HG02973 (cell line): Measurements from ENCODE around the gene RNF125.
"Not testable (repeated sequence)": the region's sequence is repeated elsewhere in the genome, so short reads cannot be mapped to it uniquely, and the experiment has no call there.

Experiments used
- ATAC-seq: cut with Tn5 transposase; IDR thresholded peaks from one replicate; pipeline ENCODE4 v1.9.1; 2021; ENCODE audit warnings: moderate library complexity; ENCODE audit not compliant: unreplicated experiment

The RNF125 gene

DNA sequence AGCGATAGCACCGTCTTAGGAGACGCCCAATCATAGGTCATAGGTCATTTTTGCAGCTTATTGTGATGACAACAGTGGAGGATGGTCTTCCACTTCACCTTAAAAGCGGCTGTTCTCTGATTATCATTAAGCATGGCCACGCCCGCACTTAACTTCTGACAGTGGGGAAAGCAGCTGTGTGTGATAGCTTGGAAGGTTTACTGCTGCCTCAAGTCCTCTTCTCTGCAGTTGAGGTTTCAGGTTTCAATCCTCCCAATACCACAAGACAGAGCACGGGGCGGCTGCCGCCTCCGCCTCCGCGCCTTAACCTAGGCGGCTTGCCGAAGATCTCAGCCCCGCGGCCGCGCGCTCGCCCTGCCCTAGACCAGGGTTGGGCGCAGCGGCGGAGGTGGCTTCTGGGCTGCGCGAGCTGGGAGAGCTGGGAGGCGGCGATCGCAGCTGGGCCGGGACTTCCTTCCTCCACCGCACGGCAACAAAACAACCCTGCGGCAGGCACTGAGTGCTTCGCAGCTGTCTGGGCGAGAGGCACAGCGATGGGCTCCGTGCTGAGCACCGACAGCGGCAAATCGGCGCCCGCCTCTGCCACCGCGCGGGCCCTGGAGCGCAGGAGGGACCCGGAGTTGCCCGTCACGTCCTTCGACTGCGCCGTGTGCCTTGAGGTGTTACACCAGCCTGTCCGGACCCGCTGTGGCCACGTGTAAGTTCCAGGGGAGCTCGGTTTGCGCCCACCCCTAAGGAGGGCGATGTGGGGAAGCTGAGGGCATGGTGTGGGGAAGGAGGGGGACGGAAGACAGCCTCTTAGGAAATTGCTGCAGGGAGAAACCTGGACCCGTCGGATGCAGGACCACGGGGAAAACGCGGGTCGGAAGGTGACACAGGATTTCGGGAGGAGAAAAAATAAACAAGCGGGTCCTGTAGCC lies at the start of gene RNF125:
RNF125 (plus strand) TSS at position 495 of the 920 bp plus-strand sequence; CDS start at position 534, 39 bp downstream.
- peak; percentile 77 for ATAC-seq

DNA sequence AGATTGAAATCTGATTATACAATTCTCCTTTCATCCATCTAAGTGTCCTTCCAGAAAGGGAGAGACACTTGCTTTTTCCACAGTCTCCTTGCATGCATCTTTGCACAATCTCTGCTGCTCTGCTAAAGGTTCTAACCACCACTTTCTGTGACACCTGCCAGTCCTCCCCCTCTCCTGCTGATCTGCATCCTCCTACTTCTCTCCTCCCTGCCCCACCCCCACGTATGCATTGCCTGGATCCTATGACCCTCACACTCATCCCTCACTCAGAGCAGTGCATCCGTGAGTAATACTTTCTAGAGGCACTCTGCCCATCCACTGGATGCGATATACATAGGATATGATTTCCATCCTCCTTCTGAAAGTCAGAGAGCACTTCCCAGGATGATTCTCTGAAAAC lies 48.0 kb upstream of the RNF125 start:
- no peak for ATAC-seq

DNA sequence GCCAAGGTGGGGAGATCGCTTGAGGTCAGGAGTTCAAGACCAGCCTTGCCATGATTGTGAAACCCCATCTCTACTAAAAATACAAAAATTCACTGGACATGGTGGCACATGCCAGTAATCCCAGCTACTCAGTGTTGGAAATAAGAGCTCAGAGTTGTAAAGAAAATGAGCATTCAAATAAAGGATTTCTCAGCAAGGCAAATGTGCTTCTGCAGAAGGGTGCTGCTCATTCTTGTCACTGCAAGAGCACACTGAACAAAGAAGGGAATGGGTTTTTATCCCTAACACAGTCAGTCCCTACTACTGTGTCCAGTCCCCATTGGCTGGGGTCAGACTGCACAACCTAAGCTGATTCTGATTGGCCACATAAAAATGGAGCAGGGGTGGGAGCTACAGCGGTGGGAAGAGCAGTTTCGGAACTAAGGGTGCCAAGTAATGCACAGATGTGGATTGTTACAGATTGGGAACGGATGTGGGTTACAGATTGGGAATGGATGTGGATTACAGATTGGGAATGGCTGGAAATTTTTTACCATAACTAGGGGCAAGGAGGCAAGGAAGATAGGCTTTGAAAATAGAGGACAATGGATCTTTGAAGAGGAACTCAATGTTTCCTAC lies 44.6 kb upstream of the RNF125 start:
- no peak for ATAC-seq

DNA sequence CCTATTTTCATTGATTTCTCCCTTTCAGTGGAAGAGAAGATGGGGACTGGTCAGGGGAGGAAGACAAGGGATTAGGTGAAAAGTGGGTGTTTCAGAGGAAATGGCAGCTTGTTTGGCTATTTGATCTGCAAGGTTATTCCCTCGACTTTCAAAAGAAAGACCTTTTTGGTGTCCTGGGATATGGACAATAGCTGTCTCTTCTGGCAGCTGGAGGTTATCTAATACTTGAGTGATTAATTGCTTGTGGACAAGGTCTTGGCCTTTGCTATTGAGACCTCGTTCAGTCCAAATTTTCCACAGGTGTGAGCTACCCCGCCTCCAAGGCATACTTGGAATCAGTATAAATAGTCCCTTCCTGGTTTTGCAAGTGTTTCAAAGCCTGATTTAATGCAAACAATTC lies 42.4 kb upstream of the RNF125 start:
- no peak for ATAC-seq

- ATAC-seq = no peak
Observed at GRCh38 chr18:31977270-31977872, 41.3 kb upstream of the RNF125 start.

GRCh38 chr18:31978616-31979015 lies 40.0 kb upstream of the RNF125 start:
- no peak for ATAC-seq

DNA sequence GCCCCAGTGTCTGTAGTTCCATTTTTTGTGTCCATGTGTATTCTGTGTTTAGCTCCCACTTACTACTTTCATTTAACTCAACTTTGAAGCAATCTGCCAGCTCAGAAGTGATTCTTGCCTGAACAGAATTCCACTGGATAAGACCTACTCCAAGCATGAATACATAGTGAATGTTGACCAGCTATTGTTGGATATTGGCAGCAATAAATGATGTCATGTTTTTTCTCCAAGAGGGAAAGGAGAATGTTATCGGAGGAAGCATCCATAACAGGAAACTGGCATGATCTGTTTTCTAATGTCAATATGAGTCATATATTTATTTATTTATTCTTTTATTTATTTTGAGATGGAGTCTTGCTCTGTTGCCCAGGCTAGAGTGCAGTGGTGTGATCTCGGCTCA lies 38.9 kb upstream of the RNF125 start:
- ATAC-seq = no peak

GRCh38 chr18:31980863-31981262 lies 37.8 kb upstream of the RNF125 start:
- no peak for ATAC-seq

DNA sequence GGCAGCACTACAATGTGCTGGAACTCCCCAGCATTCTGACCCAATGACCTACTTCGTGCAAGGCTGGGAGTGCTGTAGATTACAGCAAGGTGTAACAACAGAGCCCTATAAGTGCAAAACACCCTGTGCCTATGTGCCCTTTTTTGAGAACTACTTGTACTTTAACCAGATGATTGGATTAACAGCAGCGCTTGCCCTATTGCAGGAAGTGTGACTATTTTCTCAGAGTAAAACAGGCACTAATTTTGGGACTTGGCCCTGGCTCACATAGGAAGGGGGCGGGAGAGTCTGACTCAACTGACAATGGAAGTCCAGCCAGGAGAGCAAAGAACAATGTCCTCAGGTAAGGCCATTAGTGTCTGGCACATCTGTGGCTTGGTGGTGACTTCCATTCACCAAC lies 35.6 kb upstream of the RNF125 start:
- no peak for ATAC-seq

DNA sequence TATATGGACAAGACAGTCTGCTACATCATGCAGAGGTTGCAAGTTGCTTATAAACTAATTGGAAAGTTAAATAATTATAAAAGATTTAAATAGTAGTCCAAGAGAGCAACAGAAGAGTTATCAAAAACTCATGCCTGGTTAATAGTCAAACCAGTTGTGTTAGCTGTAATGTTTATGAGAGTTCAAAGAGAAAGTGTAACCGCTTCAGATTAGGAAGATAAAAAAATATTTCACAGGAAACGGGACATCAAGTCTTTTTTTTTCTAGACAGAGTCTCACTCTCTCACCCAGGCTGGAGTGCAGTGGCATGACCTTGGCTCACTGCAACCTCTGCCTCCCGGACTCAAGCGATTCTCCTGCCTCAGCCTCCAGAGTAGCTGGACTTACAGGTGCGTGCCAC lies 34.6 kb upstream of the RNF125 start:
- ATAC-seq = no peak

GRCh38 chr18:31990823-31991222 lies 27.8 kb upstream of the RNF125 start:
- ATAC-seq = peak; percentile 96

DNA sequence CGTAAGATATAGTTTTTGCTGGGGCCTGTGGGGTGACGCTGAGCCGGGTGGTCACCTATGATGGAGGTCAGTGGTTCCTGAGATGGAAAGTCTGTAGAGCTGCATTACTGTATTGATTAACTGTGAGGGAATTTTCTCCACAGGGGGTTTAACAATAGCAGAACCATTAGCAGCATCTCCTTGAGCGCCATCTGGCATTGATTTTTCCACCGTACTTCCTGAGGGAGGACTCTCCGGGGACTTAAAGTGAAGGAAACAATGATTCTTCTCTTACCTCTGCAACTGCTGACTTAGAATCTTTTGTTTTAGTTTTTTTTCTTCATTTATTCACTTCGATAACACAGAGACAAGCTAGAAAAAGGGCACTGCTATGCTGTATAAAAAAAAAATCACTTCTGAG lies 22.6 kb upstream of the RNF125 start:
- no peak for ATAC-seq

DNA sequence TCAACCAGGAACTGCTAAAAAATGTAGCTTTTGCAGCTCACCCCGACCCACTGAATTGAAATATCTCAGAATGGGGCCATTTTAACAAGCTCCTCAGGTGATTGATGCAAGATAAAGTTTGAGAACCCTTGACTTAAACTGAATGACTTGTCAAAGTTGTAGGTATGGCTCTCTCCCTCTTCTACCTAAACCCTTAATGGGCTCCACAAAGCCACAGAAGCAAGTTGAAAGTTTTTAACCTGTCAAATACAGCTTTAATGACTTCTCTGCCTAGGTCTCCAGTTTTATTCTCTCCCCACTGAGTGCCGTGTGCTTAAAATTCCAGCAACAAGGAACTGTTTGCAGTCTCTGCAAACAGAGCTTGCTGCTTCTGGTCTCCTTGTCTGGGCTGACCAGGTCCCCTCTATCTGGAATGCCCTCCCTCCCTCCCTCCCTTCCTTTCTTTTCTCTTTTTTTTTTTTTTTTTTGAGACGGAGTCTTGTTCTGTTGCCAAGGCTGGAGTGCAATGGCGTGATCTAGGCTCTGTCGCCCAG lies 19.7 kb upstream of the RNF125 start:
- ATAC-seq = no peak

DNA sequence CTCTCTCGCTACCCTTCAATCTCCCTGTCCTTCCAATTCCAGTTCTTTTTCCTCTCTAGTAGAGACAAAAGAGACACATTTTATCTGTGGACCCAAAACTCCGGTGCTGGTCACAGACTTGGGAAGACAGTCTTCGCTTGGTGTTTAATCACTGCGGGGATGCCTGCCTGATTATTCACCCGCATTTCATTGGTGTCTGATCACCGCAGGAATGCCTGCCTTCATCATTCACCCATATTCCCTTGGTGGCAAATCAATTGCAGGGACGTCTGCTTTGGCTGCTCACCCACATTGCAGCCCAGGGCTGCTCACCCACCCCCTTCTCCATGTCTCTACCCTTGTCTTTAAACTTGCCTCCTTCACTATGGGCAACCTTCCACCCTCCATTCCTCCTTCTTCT lies 17.5 kb upstream of the RNF125 start:
- not testable (repeated sequence) for ATAC-seq

DNA sequence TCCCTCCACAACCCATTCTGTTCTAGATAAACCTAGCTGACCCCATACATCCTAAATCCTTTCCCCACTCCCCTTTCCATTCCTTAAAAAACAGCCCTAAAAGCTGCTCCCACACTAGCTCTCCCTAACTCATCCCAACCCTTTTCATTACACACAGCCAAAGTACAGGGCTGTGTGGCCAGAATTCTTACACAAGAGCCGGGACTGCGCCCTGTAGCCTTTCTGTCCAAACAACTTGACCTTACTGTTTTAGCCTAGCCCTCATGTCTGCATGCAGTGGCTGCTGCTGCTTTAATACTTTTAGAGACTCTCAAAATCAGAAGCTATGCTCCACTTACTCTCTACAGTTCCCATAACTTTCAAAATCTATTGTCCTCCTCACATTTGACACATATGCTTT lies 14.8 kb upstream of the RNF125 start:
- not testable (repeated sequence) for ATAC-seq

GRCh38 chr18:32010124-32010721 lies 8.4 kb upstream of the RNF125 start:
- no peak for ATAC-seq

DNA sequence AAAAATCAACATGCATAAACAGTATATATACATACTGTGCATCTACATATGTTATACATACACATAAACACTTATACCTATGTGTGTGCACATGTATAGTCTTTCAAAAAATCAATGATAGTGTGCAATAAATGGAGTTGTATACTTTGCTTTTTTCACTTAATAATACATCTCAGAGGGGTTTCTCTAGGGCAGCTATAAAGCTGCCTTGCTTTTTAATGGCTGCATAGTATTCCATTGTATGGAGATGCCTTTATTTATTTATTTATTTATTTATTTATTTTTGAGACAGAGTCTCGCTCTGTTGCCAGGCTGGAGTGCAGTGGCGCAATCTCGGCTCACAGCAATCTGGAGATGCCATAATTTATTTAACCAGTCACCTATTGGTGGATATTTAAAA lies 7.4 kb upstream of the RNF125 start:
- no peak for ATAC-seq

- peak; percentile 22 for ATAC-seq
Observed at GRCh38 chr18:32019251-32019948, 775 bp downstream of the RNF125 start.

- ATAC-seq = not testable (repeated sequence)
Observed at GRCh38 chr18:32019949-32020625, 1.5 kb downstream of the RNF125 start.
